Measurements from ENCODE around the gene PRR9.

PRR9 gene

DNA sequence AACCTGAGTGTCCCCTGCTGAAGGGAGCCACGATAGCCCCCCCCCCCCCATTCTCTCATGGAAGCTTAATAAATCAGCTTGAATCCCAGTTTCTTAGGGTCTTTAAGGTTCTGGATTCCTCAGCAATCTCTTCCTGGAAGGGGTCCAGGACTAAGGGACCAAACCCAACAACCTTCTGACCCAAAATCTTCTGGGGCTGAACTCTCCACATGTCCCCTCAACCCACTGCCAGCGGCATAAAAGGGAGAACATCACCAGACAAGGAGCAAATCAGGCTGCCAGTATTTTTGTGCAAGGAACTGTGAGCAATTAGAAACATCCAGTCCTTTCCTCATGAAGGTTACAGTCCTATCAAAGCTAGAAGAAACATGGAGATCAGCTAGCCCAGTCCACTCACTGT is 29.4 kb downstream of the PRR9 start:
- ATAC-seq (ENCODE audit: low read depth) (no peak), DNase-seq (ENCODE audit: low spot score) (no peak)

DNA sequence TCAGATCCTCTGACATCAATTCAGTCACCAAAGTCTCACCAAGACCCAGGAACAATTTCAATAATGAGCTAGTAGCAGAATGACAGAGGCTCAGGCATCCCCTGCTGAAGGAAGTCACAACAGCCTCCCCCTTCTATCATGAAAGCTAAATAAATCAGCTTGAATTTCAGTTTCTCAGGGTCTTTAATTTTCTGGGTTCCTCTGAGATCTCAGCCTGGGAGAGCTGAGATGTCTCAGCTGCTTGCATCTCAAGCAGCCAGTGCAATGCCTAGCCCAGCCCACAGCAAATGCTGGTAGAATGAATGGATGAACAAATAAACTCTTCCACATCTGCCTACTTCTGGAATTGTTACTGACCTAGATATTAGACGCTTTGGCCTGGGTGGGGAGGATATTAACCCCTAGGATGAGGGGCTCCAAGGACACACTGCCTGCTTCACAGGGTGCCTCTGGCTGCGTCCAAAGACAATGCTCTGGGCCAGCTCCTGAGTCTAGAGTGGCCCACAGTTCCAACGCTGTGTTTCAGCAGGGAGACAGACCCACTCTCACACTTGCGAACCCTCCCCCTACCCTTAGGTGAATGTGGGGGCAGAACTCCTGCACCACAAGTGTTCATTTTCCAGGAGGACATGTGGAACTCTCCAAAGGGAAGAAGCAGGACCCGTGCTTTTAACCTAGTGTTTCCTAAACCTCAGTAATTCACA is 30.9 kb downstream of the PRR9 start:
- no peak overlapping the region for H3K27ac ChIP-seq (ENCODE audit: poor library complexity, severe bottlenecking)
- H3K9me3 ChIP-seq (ENCODE audit: severe bottlenecking) = no peaks in the 10 kb centered on the region
- TF ChIP-seq, protein P1, sequence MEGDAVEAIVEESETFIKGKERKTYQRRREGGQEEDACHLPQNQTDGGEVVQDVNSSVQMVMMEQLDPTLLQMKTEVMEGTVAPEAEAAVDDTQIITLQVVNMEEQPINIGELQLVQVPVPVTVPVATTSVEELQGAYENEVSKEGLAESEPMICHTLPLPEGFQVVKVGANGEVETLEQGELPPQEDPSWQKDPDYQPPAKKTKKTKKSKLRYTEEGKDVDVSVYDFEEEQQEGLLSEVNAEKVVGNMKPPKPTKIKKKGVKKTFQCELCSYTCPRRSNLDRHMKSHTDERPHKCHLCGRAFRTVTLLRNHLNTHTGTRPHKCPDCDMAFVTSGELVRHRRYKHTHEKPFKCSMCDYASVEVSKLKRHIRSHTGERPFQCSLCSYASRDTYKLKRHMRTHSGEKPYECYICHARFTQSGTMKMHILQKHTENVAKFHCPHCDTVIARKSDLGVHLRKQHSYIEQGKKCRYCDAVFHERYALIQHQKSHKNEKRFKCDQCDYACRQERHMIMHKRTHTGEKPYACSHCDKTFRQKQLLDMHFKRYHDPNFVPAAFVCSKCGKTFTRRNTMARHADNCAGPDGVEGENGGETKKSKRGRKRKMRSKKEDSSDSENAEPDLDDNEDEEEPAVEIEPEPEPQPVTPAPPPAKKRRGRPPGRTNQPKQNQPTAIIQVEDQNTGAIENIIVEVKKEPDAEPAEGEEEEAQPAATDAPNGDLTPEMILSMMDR (IDR thresholded peaks at IDR 0.05; ENCODE audit: poor library complexity, severe bottlenecking) = no peak
- ATAC-seq (ENCODE audit: low read depth) = no peak
- H3K27me3 ChIP-seq (ENCODE audit: insufficient read depth, poor library complexity, severe bottlenecking) = no peaks in the 10 kb centered on the region
- DNase-seq (ENCODE audit: low spot score) = no peak
- no peak overlapping the region for H3K4me3 ChIP-seq (ENCODE audit: severe bottlenecking)
- no peaks in the 10 kb centered on the region for H3K4me1 ChIP-seq (ENCODE audit: insufficient read depth, poor library complexity, severe bottlenecking)
- H3K36me3 ChIP-seq (ENCODE audit: low read depth) = no peaks in the 10 kb centered on the region

More for the DNA sequence above, 29.4 kb downstream of the PRR9 start:
- Histone ChIP-seq H3K9me3 (ENCODE audit: severe bottlenecking) (no peaks in the 10 kb centered on the region), H3K4me1 (ENCODE audit: insufficient read depth, poor library complexity, severe bottlenecking) (no peaks in the 10 kb centered on the region), H3K27me3 (ENCODE audit: insufficient read depth, poor library complexity, severe bottlenecking) (no peaks in the 10 kb centered on the region), H3K4me3 (ENCODE audit: severe bottlenecking) (no peak overlapping the region), H3K36me3 (ENCODE audit: low read depth) (no peaks in the 10 kb centered on the region), H3K27ac (ENCODE audit: poor library complexity, severe bottlenecking) (no peak overlapping the region)
- TF ChIP-seq, protein P1 (IDR thresholded peaks at IDR 0.05; ENCODE audit: poor library complexity, severe bottlenecking) = no peak

DNA sequence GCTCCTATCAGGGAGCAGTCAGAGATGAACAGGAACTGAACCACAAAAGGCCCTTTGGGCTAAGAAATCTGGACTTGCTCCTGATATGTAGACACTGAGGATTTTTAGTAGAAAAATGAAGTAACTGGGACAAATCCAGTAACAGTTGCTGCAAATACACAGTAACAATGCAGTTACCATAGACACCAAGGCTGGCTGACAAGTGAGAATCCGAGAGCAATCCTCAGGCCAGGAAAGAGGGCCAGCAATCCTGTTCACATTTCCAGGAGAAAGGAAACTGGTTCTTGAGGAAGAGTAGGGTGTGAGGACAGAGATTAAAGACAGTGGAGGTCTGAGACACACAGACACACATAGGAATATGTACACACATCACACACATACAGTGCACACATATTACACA is 32.8 kb downstream of the PRR9 start:
- Histone ChIP-seq H3K4me3 (ENCODE audit: severe bottlenecking) (no peak overlapping the region), H3K27ac (ENCODE audit: poor library complexity, severe bottlenecking) (no peak overlapping the region), H3K4me1 (ENCODE audit: insufficient read depth, poor library complexity, severe bottlenecking) (no peaks in the 10 kb centered on the region), H3K36me3 (ENCODE audit: low read depth) (no peaks in the 10 kb centered on the region), H3K27me3 (ENCODE audit: insufficient read depth, poor library complexity, severe bottlenecking) (no peaks in the 10 kb centered on the region), H3K9me3 (ENCODE audit: severe bottlenecking) (no peaks in the 10 kb centered on the region)
- DNase-seq (ENCODE audit: low spot score) (no peak), ATAC-seq (ENCODE audit: low read depth) (no peak)
- TF ChIP-seq, protein P1 (IDR thresholded peaks at IDR 0.05; ENCODE audit: poor library complexity, severe bottlenecking) = no peak

GRCh38 chr1:153251087-153251486 is 33.7 kb downstream of the PRR9 start:
- no peak for DNase-seq (ENCODE audit: low spot score)
- no peaks in the 10 kb centered on the region for H3K4me1 ChIP-seq (ENCODE audit: insufficient read depth, poor library complexity, severe bottlenecking)
- H3K27me3 ChIP-seq (ENCODE audit: insufficient read depth, poor library complexity, severe bottlenecking) = no peaks in the 10 kb centered on the region
- no peak overlapping the region for H3K4me3 ChIP-seq (ENCODE audit: severe bottlenecking)
- no peak overlapping the region for H3K27ac ChIP-seq (ENCODE audit: poor library complexity, severe bottlenecking)
- H3K36me3 ChIP-seq (ENCODE audit: low read depth) = no peaks in the 10 kb centered on the region
- no peak for ATAC-seq (ENCODE audit: low read depth)
- TF ChIP-seq, protein P1 (IDR thresholded peaks at IDR 0.05; ENCODE audit: poor library complexity, severe bottlenecking) = no peak
- no peaks in the 10 kb centered on the region for H3K9me3 ChIP-seq (ENCODE audit: severe bottlenecking)

DNA sequence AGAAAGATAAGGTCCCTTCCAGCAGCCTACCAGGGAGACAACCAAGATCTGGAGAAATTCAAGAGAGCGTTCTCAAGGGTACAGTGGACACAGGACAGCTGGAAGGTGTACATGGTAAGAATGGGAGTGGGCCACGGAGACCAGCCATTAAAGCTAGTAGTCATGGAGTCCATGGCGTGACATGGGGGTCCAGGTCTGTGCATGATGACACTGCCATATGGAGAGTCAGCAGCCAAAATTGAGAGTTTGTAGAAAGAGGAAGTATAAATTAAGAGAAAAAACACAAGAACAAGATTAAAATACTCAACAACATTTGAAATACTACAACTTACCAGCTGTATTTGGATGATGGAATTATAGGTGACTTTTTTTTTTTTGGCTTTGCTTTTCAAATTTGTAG is 34.2 kb downstream of the PRR9 start:
- ATAC-seq (ENCODE audit: low read depth) = no peak
- H3K9me3 ChIP-seq (ENCODE audit: severe bottlenecking) = no peaks in the 10 kb centered on the region
- no peaks in the 10 kb centered on the region for H3K4me1 ChIP-seq (ENCODE audit: insufficient read depth, poor library complexity, severe bottlenecking)
- TF ChIP-seq, protein P1 (IDR thresholded peaks at IDR 0.05; ENCODE audit: poor library complexity, severe bottlenecking) = no peak
- H3K27me3 ChIP-seq (ENCODE audit: insufficient read depth, poor library complexity, severe bottlenecking) = no peaks in the 10 kb centered on the region
- H3K36me3 ChIP-seq (ENCODE audit: low read depth) = no peaks in the 10 kb centered on the region
- no peak overlapping the region for H3K4me3 ChIP-seq (ENCODE audit: severe bottlenecking)
- no peak overlapping the region for H3K27ac ChIP-seq (ENCODE audit: poor library complexity, severe bottlenecking)
- DNase-seq (ENCODE audit: low spot score) = no peak

All from RWPE2 (cell line).